Kidney (tissue), 14 donors: Measurements from ENCODE around the gene NHEJ1. TPM values are rescaled to one million over a fixed set of nuclear protein-coding genes. Genes with fewer than 3 reads are reported as not detected.

Source experiments
- DNase-seq, 5 donors: peaks; one replicate each; pipeline ENCODE4 v3.0.0-alpha.2; 2013 to 2020
- FAIRE-seq: peaks from 2 replicates; lab custom pipeline; 2012; peaks lifted over from hg19 to GRCh38; lab: Jason Lieb, UNC
- H3K27ac ChIP-seq, 2 donors: one replicate each; pipeline ENCODE4 v1.7.0; 2013; ENCODE audit warnings: low read depth in 2 of 2, low read length in 2 of 2, inconsistent platforms in 1 of 2
- H3K27me3 ChIP-seq: one replicate; pipeline ENCODE4 v1.7.1; 2013; ENCODE audit warnings: low read length, inconsistent platforms; ENCODE audit not compliant: control insufficient read depth, insufficient read depth
- H3K36me3 ChIP-seq, 3 donors: one replicate each; pipeline versions ENCODE4 v1.7.0 to v1.7.1; 2013; ENCODE audit warnings: low read length in 3 of 3, control low read depth in 1 of 3, inconsistent platforms in 1 of 3; ENCODE audit not compliant: insufficient read depth in 3 of 3, control insufficient read depth in 2 of 3
- H3K4me1 ChIP-seq, 3 donors: one replicate each; pipeline versions ENCODE4 v1.7.0 to v1.7.1; 2013; ENCODE audit warnings: low read length in 3 of 3, inconsistent platforms in 1 of 3, low read depth in 1 of 3; ENCODE audit not compliant: control insufficient read depth in 2 of 3, insufficient read depth in 2 of 3
- H3K4me3 ChIP-seq, 3 donors: one replicate each; pipeline versions ENCODE4 v1.7.0 to v1.8.1; 2013; ENCODE audit warnings: low read length in 3 of 3, control low read depth in 1 of 3, inconsistent platforms in 1 of 3
- H3K9ac ChIP-seq, 3 donors: one replicate each; pipeline versions ENCODE4 v1.7.0 to v1.7.1; 2013; ENCODE audit warnings: low read length in 3 of 3, control low read depth in 1 of 3, inconsistent platforms in 1 of 3
- H3K9me3 ChIP-seq, 3 donors: one replicate each; pipeline versions ENCODE4 v1.7.0 to v1.7.1; 2013; ENCODE audit warnings: low read length in 3 of 3, control low read depth in 1 of 3, inconsistent platforms in 1 of 3; ENCODE audit not compliant: control insufficient read depth in 2 of 3, insufficient read depth in 1 of 3
- intact Hi-C: fragments of 100-400 bp; cut with DNase I; formaldehyde crosslinking; loops from one replicate; pipeline ENCODE4 v1.11.1; 2022
- polyA plus RNA-seq: library from polyadenylated mRNA; stranded (reverse); fragments of 350-450 nt; fragmentation: Illumina TruSeq; extraction: RNeasy Lipid Tissue Mini Kit (QIAGEN cat#74804); gene quantifications from one replicate; pipeline ENCODE4 v1.2.3, GENCODE V29; 2014; ENCODE audit warnings: low read depth, low replicate concordance; ENCODE audit not compliant: insufficient read depth
- total RNA-seq: library from RNA; stranded (reverse); fragmentation: NEBNext Ultra II Directional; extraction: Animal tissue kit (Norgen Biotek cat#: 25700); gene quantifications from one replicate; pipeline ENCODE4 v1.2.1, GENCODE V29; 2021
- TF ChIP-seq, protein P1 (sequence below): IDR thresholded peaks from 3 replicates; pipeline ENCODE4 v1.5.1; 2012; ENCODE audit warnings: mild to moderate bottlenecking, moderate library complexity, borderline replicate concordance; ENCODE audit not compliant: insufficient read depth; ENCODE audit errors: extremely low read depth
- donor health status: control.
- donor health status: control.
- donor health status: control.
- donor health status: control.
- donor health status: control.
- donor health status: DM: yes; HTN: yes; CAD: no.
- donor health status: Normal renal cell carcinoma (clear cell type).

The NHEJ1 gene
- total and polyA plus RNA-seq, 2 donors from 2014 or later, result 17.5 to 17.7 TPM

DNA sequence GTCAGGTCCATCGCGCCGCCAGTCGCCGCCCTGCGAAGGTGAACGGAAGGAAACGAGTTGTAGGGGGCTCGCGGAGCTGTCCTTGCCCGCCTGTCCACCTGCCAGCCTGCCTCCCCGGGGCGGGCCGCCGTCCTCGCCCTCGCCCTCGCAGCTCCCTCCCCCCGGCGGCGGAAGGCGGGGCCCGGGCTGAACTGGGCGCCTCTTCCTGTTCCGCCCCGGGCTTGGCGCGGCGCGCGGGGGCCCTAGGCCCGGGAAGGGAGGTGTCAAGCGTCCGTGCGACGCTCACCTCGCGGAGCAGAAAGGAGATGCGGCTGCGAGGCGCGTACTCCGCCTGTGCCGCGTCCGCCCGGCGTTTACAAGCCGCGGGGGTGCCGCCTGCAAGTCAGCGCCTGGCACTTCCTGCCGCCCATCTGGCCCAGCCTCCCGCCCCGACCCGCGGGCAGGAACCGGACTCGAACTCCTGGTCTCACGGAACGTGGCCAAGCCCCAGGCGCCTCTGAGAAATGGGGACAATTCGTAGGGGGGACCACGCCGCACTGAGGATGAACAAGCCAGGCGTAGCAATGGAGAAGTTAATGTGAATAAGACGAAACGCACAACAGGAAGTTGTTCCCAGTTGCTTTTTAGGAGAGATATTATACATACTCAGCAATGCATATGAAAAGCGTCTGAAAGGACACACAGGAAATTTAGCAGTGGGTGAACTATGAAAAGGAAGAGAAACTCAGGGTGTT, 16.4 kb upstream of the NHEJ1 start, which contains the start of gene CNPPD1:
Gene CNPPD1, minus strand, starts transcription at position 108 of the 734 bp plus-strand sequence. Its CDS starts 97 bp downstream, at position 11.
- DNase-seq, result peak; percentile 83 to 97 (median 91)
- Histone ChIP-seq H3K9me3 (no peaks in the 10 kb centered on the region), H3K4me3 (peak within 1 kb of the TSS; percentile 84 to 95 (median 86)), H3K27me3 (no peaks in the 10 kb centered on the region), H3K36me3 (peaks cover 10 to 54% (median 36%) of the 10 kb centered on the region in 3 donors), H3K27ac (peak within 1 kb of the TSS; percentile 97 to 100), H3K4me1 (peaks cover 5 to 37% (median 31%) of the 10 kb centered on the region in 3 donors), H3K9ac (peak within 1 kb of the TSS; percentile 78 to 98 (median 78))
- intact Hi-C loops, result no loop called here
- TF ChIP-seq, protein P1, sequence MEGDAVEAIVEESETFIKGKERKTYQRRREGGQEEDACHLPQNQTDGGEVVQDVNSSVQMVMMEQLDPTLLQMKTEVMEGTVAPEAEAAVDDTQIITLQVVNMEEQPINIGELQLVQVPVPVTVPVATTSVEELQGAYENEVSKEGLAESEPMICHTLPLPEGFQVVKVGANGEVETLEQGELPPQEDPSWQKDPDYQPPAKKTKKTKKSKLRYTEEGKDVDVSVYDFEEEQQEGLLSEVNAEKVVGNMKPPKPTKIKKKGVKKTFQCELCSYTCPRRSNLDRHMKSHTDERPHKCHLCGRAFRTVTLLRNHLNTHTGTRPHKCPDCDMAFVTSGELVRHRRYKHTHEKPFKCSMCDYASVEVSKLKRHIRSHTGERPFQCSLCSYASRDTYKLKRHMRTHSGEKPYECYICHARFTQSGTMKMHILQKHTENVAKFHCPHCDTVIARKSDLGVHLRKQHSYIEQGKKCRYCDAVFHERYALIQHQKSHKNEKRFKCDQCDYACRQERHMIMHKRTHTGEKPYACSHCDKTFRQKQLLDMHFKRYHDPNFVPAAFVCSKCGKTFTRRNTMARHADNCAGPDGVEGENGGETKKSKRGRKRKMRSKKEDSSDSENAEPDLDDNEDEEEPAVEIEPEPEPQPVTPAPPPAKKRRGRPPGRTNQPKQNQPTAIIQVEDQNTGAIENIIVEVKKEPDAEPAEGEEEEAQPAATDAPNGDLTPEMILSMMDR, result no peak
- no peak for FAIRE-seq

DNA sequence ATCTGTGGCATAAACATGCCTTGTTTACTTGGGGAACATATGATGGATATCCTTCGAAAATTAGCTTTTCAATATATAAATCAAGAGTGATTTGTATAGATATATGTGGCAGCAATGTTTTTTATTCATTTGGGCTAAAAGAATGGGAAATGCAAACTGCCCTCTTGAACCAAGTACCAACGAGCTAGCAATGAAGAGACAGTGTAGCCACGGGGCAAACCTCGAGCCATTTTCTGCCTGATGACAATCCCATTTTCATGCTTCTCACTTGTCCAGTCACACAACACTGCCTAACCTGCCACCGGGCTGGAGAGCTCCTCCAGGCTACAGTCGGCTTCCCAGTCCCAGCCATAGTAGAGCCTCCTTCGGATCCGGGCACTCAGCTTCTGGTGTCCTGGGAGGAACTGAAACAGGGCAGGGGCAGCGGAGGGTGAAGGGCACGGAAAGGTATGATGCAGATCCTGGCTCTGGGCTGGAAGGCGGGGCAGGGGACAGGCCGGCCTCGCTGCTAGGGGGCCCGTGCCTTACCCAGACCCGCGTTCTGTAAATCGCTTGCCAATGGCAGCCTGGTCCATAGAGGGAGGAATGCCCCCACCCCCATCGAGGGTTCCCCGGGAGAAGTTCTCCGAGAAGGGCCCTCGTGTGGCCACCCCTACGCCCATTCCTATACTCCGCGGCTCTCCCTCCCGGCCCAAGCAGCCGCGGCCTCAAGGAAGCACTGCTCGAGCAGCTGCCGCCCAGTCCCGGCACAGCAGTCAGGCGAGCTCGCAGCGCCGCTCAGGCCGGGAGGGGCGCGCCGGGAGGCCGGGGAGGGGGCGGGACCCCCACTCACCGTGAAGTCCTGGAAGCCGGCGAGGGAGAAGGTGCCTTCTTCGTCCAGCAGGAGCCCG, 15.6 kb upstream of the NHEJ1 start:
- DNase-seq, result peak in 4 of 5 donors; percentile 57 to 92 (median 66)
- Histone ChIP-seq H3K9me3 (no peaks in the 10 kb centered on the region), H3K27ac (peak overlapping the region; percentile 97 to 100), H3K9ac (peak overlapping the region; percentile 50 to 98 (median 72)), H3K4me3 (peak overlapping the region; percentile 84 to 95 (median 86)), H3K4me1 (peaks cover 5 to 42% (median 37%) of the 10 kb centered on the region in 3 donors), H3K27me3 (no peaks in the 10 kb centered on the region), H3K36me3 (peaks cover 7 to 48% (median 29%) of the 10 kb centered on the region in 3 donors)
- intact Hi-C loops, result no loop called here
- TF ChIP-seq, protein P1, result no peak
- FAIRE-seq, result no peak

DNA sequence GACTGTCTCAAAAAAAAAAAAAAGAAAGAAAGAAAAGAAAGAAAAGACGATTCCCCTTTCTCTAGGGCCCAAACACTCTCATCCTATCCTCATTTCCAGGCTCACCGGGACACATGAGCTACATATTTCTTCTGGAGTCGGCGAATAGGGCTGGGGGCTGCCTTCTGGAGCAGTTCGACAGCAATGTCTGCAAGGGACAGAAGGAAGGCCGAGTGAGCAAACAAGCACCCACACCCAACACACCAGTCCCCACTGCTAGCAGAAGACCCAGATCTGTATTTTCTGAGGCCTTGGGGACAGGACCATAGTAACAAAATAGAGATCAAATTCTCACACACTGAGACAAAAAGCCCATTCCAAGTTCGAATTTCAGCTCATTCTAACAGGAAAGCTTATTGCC, 14.9 kb upstream of the NHEJ1 start:
- Histone ChIP-seq H3K36me3 (peaks cover 5 to 41% (median 22%) of the 10 kb centered on the region in 3 donors), H3K27me3 (no peaks in the 10 kb centered on the region), H3K9me3 (no peaks in the 10 kb centered on the region), H3K27ac (peak overlapping the region; percentile 97 to 100), H3K9ac (peak overlapping the region in 1 of 3 donors; percentile 98), H3K4me3 (peak overlapping the region; percentile 84 to 95 (median 86)), H3K4me1 (peaks cover 5 to 44% (median 44%) of the 10 kb centered on the region in 3 donors)
- TF ChIP-seq, protein P1, result no peak
- intact Hi-C loops, result no loop called here
- DNase-seq (no peak), FAIRE-seq (no peak)
